AG09309 (cell line): ENCODE measurements around the gene VSIG10L.

Experiments used
- DNase-seq: peaks from one replicate; pipeline ENCODE4 v3.0.0-alpha.2; 2010; ENCODE audit warnings: low read depth
- H3K4me3 ChIP-seq: 2 replicates; pipeline ENCODE4 v1.5.1; 2011; ENCODE audit warnings: mild to moderate bottlenecking, low read depth, low read length, moderate library complexity; ENCODE audit not compliant: control insufficient read depth
- TF ChIP-seq, protein P1 (sequence below): IDR thresholded peaks from 2 replicates; pipeline ENCODE4 v1.5.1; 2011; ENCODE audit warnings: mild to moderate bottlenecking, low read depth, low read length, inconsistent platforms; ENCODE audit not compliant: insufficient read depth, control insufficient read depth; ENCODE audit errors: missing control alignments

VSIG10L gene

GRCh38 chr19:51341976-51342580 is at the start of gene VSIG10L:
Gene VSIG10L (minus strand): TSS chr19:51342139. CDS start chr19:51342124, 15 bp downstream.
- TF ChIP-seq, protein P1, sequence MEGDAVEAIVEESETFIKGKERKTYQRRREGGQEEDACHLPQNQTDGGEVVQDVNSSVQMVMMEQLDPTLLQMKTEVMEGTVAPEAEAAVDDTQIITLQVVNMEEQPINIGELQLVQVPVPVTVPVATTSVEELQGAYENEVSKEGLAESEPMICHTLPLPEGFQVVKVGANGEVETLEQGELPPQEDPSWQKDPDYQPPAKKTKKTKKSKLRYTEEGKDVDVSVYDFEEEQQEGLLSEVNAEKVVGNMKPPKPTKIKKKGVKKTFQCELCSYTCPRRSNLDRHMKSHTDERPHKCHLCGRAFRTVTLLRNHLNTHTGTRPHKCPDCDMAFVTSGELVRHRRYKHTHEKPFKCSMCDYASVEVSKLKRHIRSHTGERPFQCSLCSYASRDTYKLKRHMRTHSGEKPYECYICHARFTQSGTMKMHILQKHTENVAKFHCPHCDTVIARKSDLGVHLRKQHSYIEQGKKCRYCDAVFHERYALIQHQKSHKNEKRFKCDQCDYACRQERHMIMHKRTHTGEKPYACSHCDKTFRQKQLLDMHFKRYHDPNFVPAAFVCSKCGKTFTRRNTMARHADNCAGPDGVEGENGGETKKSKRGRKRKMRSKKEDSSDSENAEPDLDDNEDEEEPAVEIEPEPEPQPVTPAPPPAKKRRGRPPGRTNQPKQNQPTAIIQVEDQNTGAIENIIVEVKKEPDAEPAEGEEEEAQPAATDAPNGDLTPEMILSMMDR = no peak
- no peak within 1 kb of the TSS for H3K4me3 ChIP-seq
- DNase-seq = no peak

DNA sequence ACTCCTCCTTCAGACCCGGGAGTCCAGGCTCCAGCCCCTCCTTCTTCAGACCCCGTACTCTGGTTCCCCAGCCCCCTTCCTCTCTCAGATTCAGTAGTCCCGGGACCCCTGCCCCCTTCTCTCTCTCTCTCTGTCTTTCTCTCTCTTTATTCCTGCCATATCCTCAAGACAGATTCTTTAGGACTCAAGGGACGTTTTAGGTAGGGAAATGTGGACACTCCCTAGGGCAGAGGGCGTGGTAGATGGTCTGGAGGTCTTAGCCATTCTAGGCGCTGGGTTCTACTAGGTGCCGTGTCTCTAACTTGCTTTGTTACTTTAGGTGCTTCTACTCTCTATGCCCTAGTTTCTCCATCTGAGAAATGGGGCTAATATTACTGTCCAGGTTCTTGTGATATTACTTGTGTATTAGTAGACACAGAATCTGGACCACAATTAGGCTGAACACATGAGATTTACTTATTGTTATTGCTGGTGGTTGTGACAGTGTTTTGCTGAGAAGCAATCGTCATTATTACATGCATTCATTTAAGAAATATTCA is 49.2 kb upstream of the VSIG10L start:
- no peak for DNase-seq
- no peak overlapping the region for H3K4me3 ChIP-seq
- TF ChIP-seq, protein P1 = no peak

DNA sequence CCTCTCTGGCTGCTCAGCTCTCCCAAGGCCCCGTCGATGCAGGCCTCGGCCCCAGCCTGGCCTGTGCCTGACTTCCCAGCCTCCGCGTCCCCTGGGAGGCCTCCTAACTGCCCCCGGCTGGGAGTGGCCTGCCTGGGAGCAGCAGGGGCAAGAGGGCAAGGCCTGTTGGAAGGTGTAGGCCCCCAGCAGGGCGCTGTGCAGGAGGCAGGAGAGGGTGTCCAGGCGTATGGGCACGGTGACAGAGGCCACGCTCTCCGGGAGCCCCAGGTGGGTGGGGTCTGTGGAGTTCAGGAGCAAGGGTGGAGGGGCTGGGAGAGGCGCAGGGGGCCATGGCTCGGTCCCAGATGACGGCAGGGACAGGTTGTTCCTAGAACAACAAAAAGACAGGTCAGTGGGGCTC is 47.2 kb upstream of the VSIG10L start:
- TF ChIP-seq, protein P1 = no peak
- no peak overlapping the region for H3K4me3 ChIP-seq
- DNase-seq = no peak

- no peak within 1 kb of the TSS for H3K4me3 ChIP-seq
- TF ChIP-seq, protein P1 = no peak
- DNase-seq = no peak
These were observed 46.0 kb upstream of the VSIG10L start, which contains the start of gene LIM2 for GRCh38 chr19:51387924-51388389. Gene LIM2 (minus strand): TSS chr19:51387974. CDS start chr19:51387443, 531 bp downstream.

- no peak overlapping the region for H3K4me3 ChIP-seq
- TF ChIP-seq, protein P1 = no peak
- DNase-seq = no peak
These were observed 45.1 kb upstream of the VSIG10L start for GRCh38 chr19:51386882-51387520.

DNA sequence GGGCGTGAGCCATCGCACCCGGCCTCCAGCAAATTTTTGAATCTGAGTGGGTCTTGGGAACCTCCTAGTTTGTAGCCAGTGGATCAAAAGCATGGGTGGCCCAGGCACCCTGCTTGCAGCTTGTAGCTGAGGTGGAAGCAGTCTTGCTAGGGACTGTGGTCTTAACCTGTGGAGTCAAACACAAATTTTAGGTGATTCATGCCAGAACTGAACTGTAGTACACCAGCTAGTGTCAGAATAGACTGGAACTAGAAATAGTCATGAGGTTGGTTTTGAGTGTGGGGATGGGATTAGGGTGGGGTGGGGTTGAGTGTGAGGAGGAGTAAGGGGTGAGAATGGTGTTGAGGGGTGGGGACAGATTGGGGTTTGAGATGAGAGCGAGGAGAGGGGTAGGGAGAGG is 40.1 kb upstream of the VSIG10L start:
- H3K4me3 ChIP-seq = no peak overlapping the region
- TF ChIP-seq, protein P1 = no peak
- DNase-seq = no peak
